Middle frontal gyrus (tissue), 1 donor: Measurements from ENCODE around the gene CHADL.
"Not testable (repeated sequence)": the region's sequence is repeated elsewhere in the genome, so short reads cannot be mapped to it uniquely, and the experiment has no call there.

Experiments used
- DNase-seq: peaks from one replicate; pipeline ENCODE4 v3.0.0-alpha.2; 2015; ENCODE audit warnings: low spot score; ENCODE audit errors: extremely low spot score

CHADL gene

DNA sequence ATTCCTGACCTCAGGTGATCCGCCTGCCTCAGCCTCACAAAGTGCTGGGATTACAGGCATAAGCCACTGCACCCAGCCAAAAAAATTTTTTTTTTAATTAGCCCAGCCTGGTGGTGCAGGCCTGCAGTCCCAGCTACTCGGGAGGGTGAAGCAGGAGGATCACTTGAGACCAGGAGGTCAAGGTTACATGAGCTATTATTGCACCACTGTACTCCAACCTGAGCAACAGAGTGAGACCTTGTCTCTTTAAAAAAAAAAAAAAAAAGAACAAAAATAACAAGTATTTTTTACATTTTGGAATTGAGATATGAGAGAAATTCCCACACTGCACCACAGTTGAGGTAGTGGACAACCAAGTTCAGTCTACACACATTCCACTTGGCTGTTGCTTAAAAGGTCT is 49.3 kb downstream of the CHADL start:
- DNase-seq = no peak

GRCh38 chr22:41184679-41185078 is 56.1 kb downstream of the CHADL start:
- no peak for DNase-seq

- DNase-seq = no peak
These were observed 59.1 kb downstream of the CHADL start for GRCh38 chr22:41181349-41182241.

DNA sequence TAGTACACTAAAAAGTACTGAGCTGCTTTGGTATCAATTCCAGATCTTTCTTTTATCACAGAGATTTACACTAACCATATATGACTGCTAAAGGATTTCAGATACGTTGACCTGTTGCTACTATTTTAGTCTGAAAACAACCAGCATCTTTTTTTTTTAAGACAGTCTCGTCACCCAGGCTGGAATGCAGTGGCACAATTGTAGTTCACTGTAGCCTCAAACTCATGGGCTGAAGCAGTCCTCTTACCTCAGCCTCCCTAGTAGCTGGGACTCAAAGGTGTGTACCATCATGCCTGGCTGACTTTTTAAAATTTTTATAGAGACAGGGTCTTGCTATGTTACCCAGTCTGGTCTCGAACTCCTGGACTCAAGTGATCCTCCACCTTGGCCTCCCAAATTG is 59.8 kb downstream of the CHADL start:
- DNase-seq = no peak

DNA sequence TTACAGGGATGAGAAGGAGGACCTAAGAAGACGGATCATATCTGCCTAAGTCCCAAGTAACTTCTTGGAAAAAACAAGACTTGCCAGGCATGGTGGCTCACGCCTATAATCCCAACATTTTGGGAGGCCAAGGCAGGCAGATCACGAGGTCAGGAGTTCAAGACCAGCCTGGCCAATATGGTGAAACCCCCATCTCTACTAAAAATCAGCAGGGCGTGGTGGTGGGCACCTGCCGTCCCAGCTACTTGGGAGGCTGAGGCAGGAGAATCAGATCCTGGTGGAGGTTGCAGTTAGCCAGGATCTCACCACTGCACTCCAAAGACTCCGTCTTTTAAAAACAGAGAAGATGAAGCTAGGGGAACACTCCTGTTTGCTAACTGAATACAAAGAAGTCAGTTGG is 60.4 kb downstream of the CHADL start:
- not testable (repeated sequence) for DNase-seq
